Spinal cord (tissue), 10 donors: ENCODE data around the gene ANO4. TPM values are rescaled to one million over a fixed set of nuclear protein-coding genes. Genes with fewer than 3 reads are reported as not detected.
A peak's percentile ranks its signal among the peaks of the same experiment; 100 is the strongest.

Experiments used
- DNase-seq, 6 donors: peaks; one replicate each; pipeline versions ENCODE4 v3.0.0 to v3.0.0-alpha.2; 2013 to 2015; ENCODE audit warnings: low spot score in 6 of 6, low read depth in 4 of 6
- H3K27ac ChIP-seq: one replicate; pipeline ENCODE4 v1.5.1; 2013; ENCODE audit warnings: low read depth, low read length, control low read depth
- H3K27me3 ChIP-seq: one replicate; pipeline ENCODE4 v1.6.1; 2013; ENCODE audit warnings: low read length; ENCODE audit not compliant: control insufficient read depth, insufficient read depth
- H3K36me3 ChIP-seq: one replicate; pipeline ENCODE4 v1.6.1; 2013; ENCODE audit warnings: low read length; ENCODE audit not compliant: control insufficient read depth, insufficient read depth
- H3K4me1 ChIP-seq: one replicate; pipeline ENCODE4 v1.6.1; 2013; ENCODE audit warnings: low read length; ENCODE audit not compliant: control insufficient read depth, insufficient read depth
- H3K4me3 ChIP-seq: one replicate; pipeline ENCODE4 v1.5.1; 2013; ENCODE audit warnings: low read depth, low read length, control low read depth
- H3K9me3 ChIP-seq: one replicate; pipeline ENCODE4 v1.6.1; 2013; ENCODE audit warnings: low read length; ENCODE audit not compliant: control insufficient read depth, insufficient read depth
- WGBS: methylation state at CpG from one replicate; pipeline ENCODE4 v1.1.5; 2013; ENCODE audit warnings: missing lambda C conversion rate; ENCODE audit not compliant: insufficient coverage; 5-methylcytosine and 5-hydroxymethylcytosine counted together
- polyA plus RNA-seq, 2 donors: library from polyadenylated mRNA; unstranded; fragments of 120-200 nt; gene quantifications; one replicate each; pipeline ENCODE4 v1.2.1, GENCODE V29; 2013; ENCODE audit not compliant: insufficient read length in 2 of 2
- total RNA-seq, 2 donors: library from RNA; depleted of rRNA in 1 of 2; stranded (reverse); fragments of 120-200 nt in 1 of 2; fragments of >200 nt in 1 of 2; gene quantifications; one replicate each; pipeline versions ENCODE4 v1.2.3 to v1.2.4, GENCODE V29; 2013 to 2014
- donor health status: healthy.

The ANO4 gene
- total and polyA plus RNA-seq, 4 donors = 14.5 to 47.1 (median 22.7) TPM

- Histone ChIP-seq H3K36me3 (no peaks in the 10 kb centered on the region), H3K27me3 (no peaks in the 10 kb centered on the region), H3K4me1 (no peaks in the 10 kb centered on the region), H3K27ac (no peak overlapping the region), H3K9me3 (no peaks in the 10 kb centered on the region), H3K4me3 (no peak overlapping the region)
- 44% methylated on average over 1 of the region's 2 CpGs for WGBS
- no peak for DNase-seq
These were observed 159.1 kb downstream of the ANO4 start for GRCh38 chr12:100953677-100954076.

GRCh38 chr12:100954118-100954517, 159.5 kb downstream of the ANO4 start:
- WGBS = 88% methylated on average over 2 of the region's 3 CpGs
- DNase-seq = no peak
- Histone ChIP-seq H3K27ac (no peak overlapping the region), H3K4me1 (no peaks in the 10 kb centered on the region), H3K9me3 (no peaks in the 10 kb centered on the region), H3K4me3 (no peak overlapping the region), H3K27me3 (no peaks in the 10 kb centered on the region), H3K36me3 (no peaks in the 10 kb centered on the region)

GRCh38 chr12:100955139-100955538, 160.6 kb downstream of the ANO4 start:
- WGBS = 64% methylated on average over 3 of the region's 4 CpGs
- Histone ChIP-seq H3K36me3 (no peaks in the 10 kb centered on the region), H3K9me3 (no peaks in the 10 kb centered on the region), H3K27me3 (no peaks in the 10 kb centered on the region), H3K27ac (no peak overlapping the region), H3K4me3 (no peak overlapping the region), H3K4me1 (no peaks in the 10 kb centered on the region)
- no peak for DNase-seq

GRCh38 chr12:100956311-100956852, 161.8 kb downstream of the ANO4 start:
- WGBS = no CpG with 5 or more reads among the region's 5 CpGs
- Histone ChIP-seq H3K36me3 (no peaks in the 10 kb centered on the region), H3K27ac (no peak overlapping the region), H3K9me3 (no peaks in the 10 kb centered on the region), H3K4me3 (no peak overlapping the region), H3K27me3 (no peaks in the 10 kb centered on the region), H3K4me1 (no peaks in the 10 kb centered on the region)
- no peak for DNase-seq

DNA sequence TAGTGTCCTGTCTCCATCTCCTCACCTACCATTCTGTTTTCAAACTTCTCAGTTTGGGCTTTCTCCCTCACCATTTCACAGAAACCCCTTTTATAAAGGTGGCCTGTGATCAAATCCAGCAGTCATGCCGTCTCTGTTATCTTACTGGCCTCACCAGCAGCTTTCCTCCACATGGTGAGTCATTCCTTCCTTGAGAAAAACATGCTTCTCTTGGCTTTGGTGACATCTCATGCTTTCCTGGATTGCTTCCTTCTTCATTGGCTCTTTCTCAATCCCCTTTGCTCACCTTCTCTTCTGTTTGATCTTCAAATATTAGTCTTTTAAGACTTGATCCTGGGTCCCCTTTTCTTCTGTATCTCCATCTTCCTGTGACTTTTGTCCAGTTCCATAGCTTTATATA, 164.9 kb downstream of the ANO4 start:
- H3K27me3 ChIP-seq = no peaks in the 10 kb centered on the region
- H3K4me3 ChIP-seq = no peak overlapping the region
- no peak overlapping the region for H3K27ac ChIP-seq
- WGBS = 94% methylated on average over 1 of the region's 1 CpG
- H3K4me1 ChIP-seq = no peaks in the 10 kb centered on the region
- H3K36me3 ChIP-seq = no peaks in the 10 kb centered on the region
- no peaks in the 10 kb centered on the region for H3K9me3 ChIP-seq
- no peak for DNase-seq

GRCh38 chr12:100962086-100962712, 167.6 kb downstream of the ANO4 start:
- no peak overlapping the region for H3K27ac ChIP-seq
- no peaks in the 10 kb centered on the region for H3K4me1 ChIP-seq
- DNase-seq = no peak
- H3K4me3 ChIP-seq = no peak overlapping the region
- no peaks in the 10 kb centered on the region for H3K9me3 ChIP-seq
- H3K36me3 ChIP-seq = no peaks in the 10 kb centered on the region
- no peaks in the 10 kb centered on the region for H3K27me3 ChIP-seq
- no CpG with 5 or more reads among the region's 5 CpGs for WGBS

GRCh38 chr12:100963381-100963780, 168.8 kb downstream of the ANO4 start:
- H3K4me1 ChIP-seq = no peaks in the 10 kb centered on the region
- peak in 1 of 6 donors; percentile 25 for DNase-seq
- no peaks in the 10 kb centered on the region for H3K36me3 ChIP-seq
- 100% methylated on average over 1 of the region's 3 CpGs for WGBS
- no peak overlapping the region for H3K4me3 ChIP-seq
- H3K27ac ChIP-seq = no peak overlapping the region
- H3K27me3 ChIP-seq = no peaks in the 10 kb centered on the region
- H3K9me3 ChIP-seq = no peaks in the 10 kb centered on the region

- Histone ChIP-seq H3K9me3 (no peaks in the 10 kb centered on the region), H3K27me3 (no peaks in the 10 kb centered on the region), H3K4me1 (no peaks in the 10 kb centered on the region), H3K27ac (no peak overlapping the region), H3K36me3 (no peaks in the 10 kb centered on the region), H3K4me3 (no peak overlapping the region)
- no CpG with 5 or more reads among the region's 2 CpGs for WGBS
- no peak for DNase-seq
These were observed 169.5 kb downstream of the ANO4 start for GRCh38 chr12:100964028-100964427.

- Histone ChIP-seq H3K4me3 (no peak overlapping the region), H3K9me3 (no peaks in the 10 kb centered on the region), H3K27ac (no peak overlapping the region), H3K27me3 (no peaks in the 10 kb centered on the region), H3K4me1 (no peaks in the 10 kb centered on the region), H3K36me3 (no peaks in the 10 kb centered on the region)
- DNase-seq = peak in 1 of 6 donors; percentile 81
- no CpG with 5 or more reads among the region's 1 CpG for WGBS
These were observed 172.6 kb downstream of the ANO4 start for GRCh38 chr12:100967189-100967588.

GRCh38 chr12:100970894-100971293, 176.3 kb downstream of the ANO4 start:
- H3K27me3 ChIP-seq = no peaks in the 10 kb centered on the region
- no peak for DNase-seq
- WGBS = 100% methylated on average over 2 of the region's 4 CpGs
- H3K36me3 ChIP-seq = no peaks in the 10 kb centered on the region
- no peak overlapping the region for H3K27ac ChIP-seq
- H3K4me1 ChIP-seq = no peaks in the 10 kb centered on the region
- no peak overlapping the region for H3K4me3 ChIP-seq
- H3K9me3 ChIP-seq = no peaks in the 10 kb centered on the region
